ENCODE measurements around the gene SPO11.

DNA sequence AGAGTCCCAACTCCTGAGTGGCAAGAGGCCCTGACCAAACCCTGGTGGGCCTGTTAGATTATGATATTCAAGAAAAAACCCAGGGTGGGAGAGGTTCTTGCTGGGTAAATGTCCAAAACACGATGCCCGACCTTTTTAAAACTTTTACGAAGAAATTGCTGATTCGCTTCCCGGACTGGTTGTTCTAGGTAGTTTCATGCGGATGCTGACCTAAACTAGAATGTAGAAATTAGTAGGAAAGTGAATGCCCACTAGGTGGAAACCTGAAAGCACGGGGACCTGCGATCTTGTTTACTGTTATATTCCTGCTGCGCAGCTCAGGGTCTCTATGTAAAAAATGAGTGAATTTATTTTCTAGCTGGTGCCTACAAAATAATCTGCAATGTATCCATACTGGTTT, 23.7 kb downstream of the SPO11 start:
- TF ChIP-seq CTCF (IDR thresholded peaks at IDR 0.05) (no peak), POLR2AphosphoS5 (IDR thresholded peaks at IDR 0.05) (no peak), POLR2A (IDR thresholded peaks at IDR 0.05; ENCODE audit: low read depth) (no peak), EP300 (IDR thresholded peaks at IDR 0.05) (no peak)

Data from esophagus muscularis mucosa (tissue), 4 donors.